Fibroblast of lung (primary cell): ENCODE measurements around the gene NPHP4. TPM values are rescaled to one million over a fixed set of nuclear protein-coding genes. Genes with fewer than 3 reads are reported as not detected.

ENCODE experiments used
- DNase-seq, 2 donors: peaks; one replicate each; pipeline versions ENCODE4 v3.0.0 to v3.0.0-alpha.2; 2010; ENCODE audit warnings: low read depth in 2 of 2
- H2AFZ ChIP-seq: 2 replicates; pipeline ENCODE4 v1.5.1; 2012; ENCODE audit warnings: low read length, control low read depth, inconsistent platforms
- H3K27ac ChIP-seq: 2 replicates; pipeline ENCODE4 v1.5.1; 2011; ENCODE audit warnings: low read length, control low read depth; ENCODE audit not compliant: insufficient read depth
- H3K27me3 ChIP-seq: 2 replicates; pipeline ENCODE4 v1.5.1; 2011; ENCODE audit warnings: mild to moderate bottlenecking, low read length; ENCODE audit not compliant: control insufficient read depth, insufficient read depth
- H3K36me3 ChIP-seq: 2 replicates; pipeline ENCODE4 v1.5.1; 2011; ENCODE audit warnings: low read length; ENCODE audit not compliant: control insufficient read depth, insufficient read depth
- H3K4me1 ChIP-seq: 2 replicates; pipeline ENCODE4 v1.5.1; 2011; ENCODE audit warnings: low read length; ENCODE audit not compliant: control insufficient read depth, insufficient read depth; ENCODE audit errors: extremely low read depth
- H3K4me2 ChIP-seq: 2 replicates; pipeline ENCODE4 v1.5.1; 2011; ENCODE audit warnings: low read length, control low read depth; ENCODE audit not compliant: insufficient read depth; ENCODE audit errors: extremely low read depth
- H3K4me3 ChIP-seq, 4 experiments: fragments of 200-600 bp in 1 of 4; sonication (generic) in 1 of 4; replicated peaks in 1 of 4; 2 replicates each; pipeline ENCODE4 v1.5.1; 2011 to 2016; ENCODE audit warnings: low read length in 4 of 4, low read depth in 3 of 4, mild to moderate bottlenecking in 3 of 4, control low read depth in 2 of 4, inconsistent platforms in 1 of 4, mixed read lengths in 1 of 4; ENCODE audit not compliant: insufficient read depth in 1 of 4; ENCODE audit errors: control extremely low read depth in 1 of 4
- H3K79me2 ChIP-seq: 2 replicates; pipeline ENCODE4 v1.5.1; 2012; ENCODE audit warnings: mild to moderate bottlenecking, low read length, inconsistent platforms; ENCODE audit not compliant: control insufficient read depth, insufficient read depth
- H3K9ac ChIP-seq: 2 replicates; pipeline ENCODE4 v1.5.1; 2011; ENCODE audit warnings: mild to moderate bottlenecking, low read length, control low read depth; ENCODE audit not compliant: insufficient read depth
- H3K9me3 ChIP-seq: 2 replicates; pipeline ENCODE4 v1.5.1; 2012; ENCODE audit warnings: low read depth, low read length; ENCODE audit not compliant: control insufficient read depth, insufficient read depth
- H4K20me1 ChIP-seq: 2 replicates; pipeline ENCODE4 v1.5.1; 2011; ENCODE audit warnings: low read length; ENCODE audit not compliant: control insufficient read depth, insufficient read depth; ENCODE audit errors: extremely low read depth
- CTCF ChIP-seq, 2 donors: IDR thresholded peaks in 1 of 2; conservative IDR thresholded peaks in 1 of 2; 1 replicate in 1 of 2; 2 replicates in 1 of 2; pipeline ENCODE4 v1.5.1; 2011 to 2012; ENCODE audit warnings: low read length in 2 of 2, control low read depth in 1 of 2, inconsistent platforms in 1 of 2, low read depth in 1 of 2, mild to moderate bottlenecking in 1 of 2
- EZH2 ChIP-seq: IDR thresholded peaks from 2 replicates; pipeline ENCODE4 v1.5.1; 2012; ENCODE audit warnings: low read length, control low read depth, mild to moderate bottlenecking; ENCODE audit errors: missing control alignments
- polyA plus RNA-seq, 2 donors: library from polyadenylated mRNA; depleted of rRNA in 1 of 2; stranded (reverse) in 1 of 2; unstranded in 1 of 2; fragments of >200 nt; gene quantifications; 2 replicates each; pipeline ENCODE4 v1.2.1, GENCODE V29; 2011 to 2012; ENCODE audit warnings: missing spikeins in 1 of 2
- total RNA-seq: library from RNA; depleted of rRNA; stranded (reverse); fragments of >200 nt; gene quantifications from 2 replicates; pipeline ENCODE4 v1.2.1, GENCODE V29; 2014

NPHP4 gene
- total and polyA plus RNA-seq, 2 donors (not counting 1 experiment from before 2014, with no cell fraction given), result 1.5 to 4.0 TPM

- Histone ChIP-seq H3K4me2 (no peak overlapping the region), H3K4me3 (no peak overlapping the region), H3K27ac (no peak overlapping the region), H3K9ac (no peak overlapping the region), H3K36me3 (no peaks in the 10 kb centered on the region), H3K4me1 (no peaks in the 10 kb centered on the region), H4K20me1 (no peaks in the 10 kb centered on the region), H3K79me2 (no peaks in the 10 kb centered on the region), H3K27me3 (no peaks in the 10 kb centered on the region), H2AFZ (no peak overlapping the region), H3K9me3 (no peaks in the 10 kb centered on the region)
- no peak for DNase-seq
- TF ChIP-seq EZH2 (no peak), CTCF (conservative IDR thresholded peaks at IDR 0.05 in 1 of 2, IDR thresholded peaks at IDR 0.05 in 1 of 2; ENCODE audit: low read depth in 1 of 2, low read length in 2 of 2) (no peak)
These were observed 159.0 kb downstream of the NPHP4 start for GRCh38 chr1:5832916-5833895.

GRCh38 chr1:5831600-5832335, 160.5 kb downstream of the NPHP4 start:
- Histone ChIP-seq H3K4me2 (no peak overlapping the region), H3K9ac (no peak overlapping the region), H4K20me1 (no peaks in the 10 kb centered on the region), H3K79me2 (no peaks in the 10 kb centered on the region), H2AFZ (no peak overlapping the region), H3K36me3 (no peaks in the 10 kb centered on the region), H3K9me3 (no peaks in the 10 kb centered on the region), H3K27ac (no peak overlapping the region), H3K27me3 (no peaks in the 10 kb centered on the region), H3K4me1 (no peaks in the 10 kb centered on the region), H3K4me3 (no peak overlapping the region)
- no peak for DNase-seq
- TF ChIP-seq EZH2, result no peak
- no peak for TF ChIP-seq CTCF (conservative IDR thresholded peaks at IDR 0.05 in 1 of 2, IDR thresholded peaks at IDR 0.05 in 1 of 2; ENCODE audit: low read depth in 1 of 2, low read length in 2 of 2)
